Upper lobe of left lung (tissue), 4 donors: ENCODE data around the gene CABCOCO1.

Experiments used
- EP300 ChIP-seq, 4 donors: sonication (generic); formaldehyde crosslinking; IDR thresholded peaks; one replicate each; pipeline ENCODE4 v1.5.1; 2017; ENCODE audit warnings: antibody characterized with exemption in 4 of 4, control low read depth in 2 of 4
- TF ChIP-seq, protein P1 (sequence below), 6 experiments: fragments of 450-650 bp in 4 of 6; fragments of 200-600 bp in 2 of 6; sonication (generic) in 2 of 6; IDR thresholded peaks; one replicate each; pipeline ENCODE4 v1.5.1; 2016 to 2019; ENCODE audit warnings: antibody characterized with exemption in 6 of 6

GRCh38 chr10:61705022-61705613 is 42.4 kb downstream of the CABCOCO1 start:
- TF ChIP-seq, protein P1, sequence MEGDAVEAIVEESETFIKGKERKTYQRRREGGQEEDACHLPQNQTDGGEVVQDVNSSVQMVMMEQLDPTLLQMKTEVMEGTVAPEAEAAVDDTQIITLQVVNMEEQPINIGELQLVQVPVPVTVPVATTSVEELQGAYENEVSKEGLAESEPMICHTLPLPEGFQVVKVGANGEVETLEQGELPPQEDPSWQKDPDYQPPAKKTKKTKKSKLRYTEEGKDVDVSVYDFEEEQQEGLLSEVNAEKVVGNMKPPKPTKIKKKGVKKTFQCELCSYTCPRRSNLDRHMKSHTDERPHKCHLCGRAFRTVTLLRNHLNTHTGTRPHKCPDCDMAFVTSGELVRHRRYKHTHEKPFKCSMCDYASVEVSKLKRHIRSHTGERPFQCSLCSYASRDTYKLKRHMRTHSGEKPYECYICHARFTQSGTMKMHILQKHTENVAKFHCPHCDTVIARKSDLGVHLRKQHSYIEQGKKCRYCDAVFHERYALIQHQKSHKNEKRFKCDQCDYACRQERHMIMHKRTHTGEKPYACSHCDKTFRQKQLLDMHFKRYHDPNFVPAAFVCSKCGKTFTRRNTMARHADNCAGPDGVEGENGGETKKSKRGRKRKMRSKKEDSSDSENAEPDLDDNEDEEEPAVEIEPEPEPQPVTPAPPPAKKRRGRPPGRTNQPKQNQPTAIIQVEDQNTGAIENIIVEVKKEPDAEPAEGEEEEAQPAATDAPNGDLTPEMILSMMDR (IDR thresholded peaks at IDR 0.05) = no peak
- no peak for TF ChIP-seq EP300 (IDR thresholded peaks at IDR 0.05)
